K562 (cell line): ENCODE results near the gene PSMD14. TPM values are rescaled to one million over a fixed set of nuclear protein-coding genes. Genes with fewer than 3 reads are reported as not detected.

Experiments used
- BRCA1 ChIP-seq, 2 experiments: fragments of 450-650 bp in 1 of 2; sonication (generic) in 1 of 2; formaldehyde crosslinking in 1 of 2; IDR thresholded peaks; 2 replicates each; pipeline versions ENCODE4 v1.5.0 to v1.6.1; 2017 to 2020; ENCODE audit warnings: mild to moderate bottlenecking in 1 of 2, missing genetic modification reagents in 1 of 2
- CBX8 ChIP-seq: fragments of 200-600 bp; sonication (generic); IDR thresholded peaks from 2 replicates; pipeline ENCODE4 v1.6.1; 2012; ENCODE audit warnings: borderline replicate concordance, mixed run types, low read depth, mild to moderate bottlenecking, moderate library complexity, mixed read lengths, low read length, control low read depth, inconsistent platforms; ENCODE audit not compliant: poor library complexity, severe bottlenecking; ENCODE audit errors: extremely low read depth
- CTCFL ChIP-seq: IDR thresholded peaks from 2 replicates; pipeline ENCODE4 v1.6.1; 2011; ENCODE audit warnings: borderline replicate concordance, low read depth, mild to moderate bottlenecking, moderate library complexity, low read length; ENCODE audit not compliant: insufficient read depth, poor library complexity, severe bottlenecking
- EZH2 ChIP-seq: IDR thresholded peaks from 2 replicates; pipeline ENCODE4 v1.6.1; 2012; ENCODE audit warnings: low read depth, mild to moderate bottlenecking, inconsistent platforms, low read length, borderline replicate concordance
- MGA ChIP-seq: fragments of 450-650 bp; IDR thresholded peaks from 2 replicates; pipeline ENCODE4 v1.6.1; 2016; ENCODE audit warnings: mild to moderate bottlenecking, moderate library complexity
- UBTF ChIP-seq, 2 experiments: IDR thresholded peaks; 2 replicates each; pipeline ENCODE4 v1.6.1; 2012; ENCODE audit warnings: improper control_type of control experiment in 2 of 2, low read depth in 2 of 2, low read length in 2 of 2, borderline replicate concordance in 1 of 2
- ZNF584 ChIP-seq: fragments of 200-800 bp; sonication (Bioruptor generic); IDR thresholded peaks from 2 replicates; pipeline ENCODE4 v1.6.1; 2016; ENCODE audit warnings: low read depth, mild to moderate bottlenecking, missing genetic modification characterization, missing compliant biosample characterization
- polyA plus RNA-seq, 8 experiments: library from polyadenylated mRNA; depleted of rRNA in 4 of 8; stranded (reverse) in 5 of 8; unstranded in 3 of 8; fragments of >200 nt; fragmentation: Nextera tagmentation in 2 of 8; fragmentation: Illumina TruSeq in 1 of 8; extraction: Ambion mirVana in 2 of 8; extraction: Trizol in 1 of 8; gene quantifications; 2 replicates each; pipeline versions ENCODE4 v1.2.1 to v1.2.3, GENCODE V29; 2011 to 2014; ENCODE audit warnings: inconsistent platforms in 1 of 8, missing spikeins in 1 of 8
- total RNA-seq, 7 experiments: library from RNA; depleted of rRNA in 6 of 7; stranded (reverse); fragments of >200 nt in 6 of 7; fragmentation: Illumina TruSeq in 2 of 7; extraction: Trizol in 2 of 7; gene quantifications; 2 replicates each; pipeline versions ENCODE4 v1.2.1 to v1.2.3, GENCODE V29; 2011 to 2021; ENCODE audit warnings: low replicate concordance in 1 of 7

The PSMD14 gene
- total and polyA plus RNA-seq, 9 of the 15 experiments (the other 6 are each of a cell fraction or from before 2014, with no cell fraction given): 151 to 515 (median 228) TPM

GRCh38 chr2:161418715-161419637 lies 110.8 kb downstream of the PSMD14 start (continued):
- TF ChIP-seq CTCFL (no peak), CBX8 (peak; percentile 68), BRCA1 (IDR thresholded peaks at IDR 0.05) (no peak), BRCA1 (CRISPR knock-in tag; IDR thresholded peaks at IDR 0.05) (0 out of 2 replicates have a peak, but pooled peaks have one; percentile 48), MGA (peak; percentile 58), EZH2 (0 out of 2 replicates have a peak, but pooled peaks have one; percentile 31), ZNF584 (CRISPR knock-in tag) (no peak), UBTF (IDR thresholded peaks at IDR 0.05; ENCODE audit: borderline replicate concordance in 1 of 2, low read depth in 2 of 2, low read length in 2 of 2) (peak; percentile 83 to 90; a peak in 3 of 4 replicates)
